K562 (cell line): Measurements from ENCODE around the gene PLEKHA1. TPM values are rescaled to one million over a fixed set of nuclear protein-coding genes. Genes with fewer than 3 reads are reported as not detected.

Experiments used
- ATAC-seq: fragments of 200-7000 bp; cut with Tn5 transposase; 3 replicates; pipeline ENCODE4 v1.9.1; 2020; ENCODE audit warnings: moderate library complexity
- BruUV-seq: library from RNA; stranded (reverse); fragments of 400-500 nt; replicated peaks from 2 replicates; lab custom pipeline; 2021; lab: Mats Ljungman, UMichigan
- CTCF ChIA-PET: fragments of 300-600 bp; formaldehyde crosslinking; extraction: SDS; loops from one replicate; lab custom pipeline; 2021; ENCODE audit warnings: low intra/inter-chr PET ratio; lab: Yijun Ruan, JAX
- POLR2A ChIA-PET: fragments of 300-600, 350-650 bp; sonication (Branson Sonifier 250); formaldehyde crosslinking; extraction: SDS; loops from one replicate; lab custom pipeline; 2021; ENCODE audit warnings: antibody characterized with exemption, inconsistent platforms; lab: Yijun Ruan, JAX
- DNase-seq, 4 experiments: peaks; one replicate each; pipeline versions ENCODE4 v3.0.0 to v3.0.0-alpha.2; 2011 to 2018; ENCODE audit warnings: low spot score in 3 of 4, mixed read lengths in 3 of 4; ENCODE audit errors: extremely low read depth in 1 of 4
- FAIRE-seq: peaks from 2 replicates; lab custom pipeline; 2011; peaks lifted over from hg19 to GRCh38; lab: Jason Lieb, UNC
- H2AFZ ChIP-seq: 2 replicates; pipeline ENCODE4 v1.6.0; 2011; ENCODE audit warnings: low read depth, low read length, control low read depth, inconsistent platforms
- H3K27ac ChIP-seq: fragments of 200-600 bp; 3 replicates; pipeline ENCODE4 v1.8.0; 2011; ENCODE audit warnings: low read depth, mild to moderate bottlenecking, control low read depth, inconsistent platforms, low read length, moderate library complexity, mixed read lengths; ENCODE audit errors: extremely low read depth
- H3K27me3 ChIP-seq, 2 experiments: fragments of 300-600 bp in 1 of 2; 2 replicates in 1 of 2; 3 replicates in 1 of 2; pipeline versions ENCODE4 v1.6.0 to v1.8.0; 2011; ENCODE audit warnings: inconsistent platforms in 2 of 2, low read length in 2 of 2, mild to moderate bottlenecking in 1 of 2, mixed read lengths in 1 of 2, moderate library complexity in 1 of 2; ENCODE audit not compliant: control insufficient read depth in 2 of 2, insufficient read depth in 2 of 2
- H3K36me3 ChIP-seq: fragments of 300-600 bp; 3 replicates; pipeline ENCODE4 v1.8.0; 2011; ENCODE audit warnings: mild to moderate bottlenecking, low read length, inconsistent platforms; ENCODE audit not compliant: control insufficient read depth, insufficient read depth
- H3K4me1 ChIP-seq, 2 experiments: fragments of 200-600 bp in 1 of 2; replicated peaks in 1 of 2; 2 replicates in 1 of 2; 3 replicates in 1 of 2; pipeline versions ENCODE4 v1.5.1 to v1.8.0; 2011; ENCODE audit warnings: inconsistent platforms in 2 of 2, low read length in 2 of 2, mild to moderate bottlenecking in 1 of 2, mixed read lengths in 1 of 2, moderate library complexity in 1 of 2; ENCODE audit not compliant: control insufficient read depth in 2 of 2, insufficient read depth in 2 of 2
- H3K4me2 ChIP-seq: 2 replicates; pipeline ENCODE4 v1.6.1; 2011; ENCODE audit warnings: low read length, control low read depth, inconsistent platforms, mixed read lengths; ENCODE audit not compliant: insufficient read depth
- H3K4me3 ChIP-seq: fragments of 200-600 bp; sonication (generic), shearing (Covaris generic); 2 replicates; pipeline ENCODE4 v1.5.1; 2016; ENCODE audit warnings: control low read depth, inconsistent platforms
- H3K79me2 ChIP-seq: fragments of 200-600 bp; 3 replicates; pipeline ENCODE4 v1.8.0; 2011; ENCODE audit warnings: low read length, inconsistent platforms; ENCODE audit not compliant: control insufficient read depth, insufficient read depth
- H3K9ac ChIP-seq, 2 experiments: 2 replicates each; pipeline versions ENCODE4 v1.6.0 to v1.6.1; 2011; ENCODE audit warnings: low read depth in 2 of 2, low read length in 2 of 2, control low read depth in 1 of 2, inconsistent platforms in 1 of 2, mild to moderate bottlenecking in 1 of 2, mixed read lengths in 1 of 2; ENCODE audit not compliant: insufficient read depth in 1 of 2
- H3K9me1 ChIP-seq: one replicate; pipeline ENCODE4 v1.6.0; 2011; ENCODE audit warnings: inconsistent platforms, mild to moderate bottlenecking, low read length, moderate library complexity; ENCODE audit not compliant: control insufficient read depth, insufficient read depth
- H3K9me3 ChIP-seq: replicated peaks from 2 replicates; pipeline ENCODE4 v1.5.1; 2011; ENCODE audit warnings: low read depth, low read length, inconsistent platforms; ENCODE audit not compliant: control insufficient read depth, insufficient read depth
- H4K20me1 ChIP-seq: replicated peaks from 2 replicates; pipeline ENCODE4 v1.6.1; 2011; ENCODE audit warnings: low read length, inconsistent platforms, mixed read lengths; ENCODE audit not compliant: control insufficient read depth, insufficient read depth
- HNRNPUL1 ChIP-seq: fragments of 200-400 bp; formaldehyde crosslinking; IDR thresholded peaks from 2 replicates; pipeline ENCODE4 v1.6.1; 2017; ENCODE audit warnings: low read length
- MTA3 ChIP-seq: fragments of 450-650 bp; formaldehyde crosslinking; IDR thresholded peaks from 2 replicates; pipeline ENCODE4 v1.6.1; 2017; ENCODE audit warnings: mild to moderate bottlenecking, borderline replicate concordance
- SMARCB1 ChIP-seq: IDR thresholded peaks from 2 replicates; pipeline ENCODE4 v1.6.1; 2011; ENCODE audit warnings: improper control_type of control experiment, low read depth; ENCODE audit not compliant: insufficient read length
- ZKSCAN8 ChIP-seq: fragments of 200-800 bp; sonication (Bioruptor generic); IDR thresholded peaks from 2 replicates; pipeline ENCODE4 v1.6.1; 2016; ENCODE audit warnings: missing genetic modification characterization, missing compliant biosample characterization
- WGBS: fragments of 100-300 bp; shearing (Covaris generic); methylation state at CpG from one replicate; pipeline ENCODE4 v1.1.6; 2016; ENCODE audit warnings: low coverage, mixed read lengths; ENCODE audit not compliant: insufficient coverage; ENCODE audit errors: missing lambda C conversion rate; 5-methylcytosine and 5-hydroxymethylcytosine counted together
- in situ Hi-C: fragments of 300-500 bp; cut with MboI; formaldehyde crosslinking; loops from 4 replicates; pipeline ENCODE4 v1.15.0; 2018; ENCODE audit warnings: inconsistent platforms, mixed read lengths
- intact Hi-C: fragments of 100-400 bp; cut with micrococcal nuclease; formaldehyde crosslinking; loops from 2 replicates; pipeline ENCODE4 v1.14.2; 2022
- polyA plus RNA-seq, 8 experiments: library from polyadenylated mRNA; depleted of rRNA in 4 of 8; stranded (reverse) in 5 of 8; unstranded in 3 of 8; fragments of >200 nt; fragmentation: Nextera tagmentation in 2 of 8; fragmentation: Illumina TruSeq in 1 of 8; extraction: Ambion mirVana in 2 of 8; extraction: Trizol in 1 of 8; gene quantifications; 2 replicates each; pipeline versions ENCODE4 v1.2.1 to v1.2.3, GENCODE V29; 2011 to 2014; ENCODE audit warnings: inconsistent platforms in 1 of 8, missing spikeins in 1 of 8
- total RNA-seq, 7 experiments: library from RNA; depleted of rRNA in 6 of 7; stranded (reverse); fragments of >200 nt in 6 of 7; fragmentation: Illumina TruSeq in 2 of 7; extraction: Trizol in 2 of 7; gene quantifications; 2 replicates each; pipeline versions ENCODE4 v1.2.1 to v1.2.3, GENCODE V29; 2011 to 2021; ENCODE audit warnings: low replicate concordance in 1 of 7
- TF ChIP-seq, protein P1 (sequence below): fragments of 450-650 bp; IDR thresholded peaks from 2 replicates; pipeline ENCODE4 v1.6.1; 2018; ENCODE audit not compliant: partially characterized antibody
- TF ChIP-seq, protein P2 (sequence below), 2 experiments: fragments of 450-650 bp; IDR thresholded peaks; 2 replicates each; pipeline ENCODE4 v1.6.1; 2016; ENCODE audit warnings: mild to moderate bottlenecking in 2 of 2, borderline replicate concordance in 1 of 2, low read depth in 1 of 2, moderate library complexity in 1 of 2
- TF ChIP-seq, protein P3 (sequence below), 2 experiments: fragments of 450-650 bp; conservative IDR thresholded peaks; 2 replicates each; pipeline ENCODE4 v1.6.1; 2017; ENCODE audit warnings: mild to moderate bottlenecking in 2 of 2, moderate library complexity in 2 of 2

Gene PLEKHA1
- total and polyA plus RNA-seq, 9 of the 15 experiments (the other 6 are each of a cell fraction or from before 2014, with no cell fraction given), result 0.05 to 4.7 (median 1.0) TPM

DNA sequence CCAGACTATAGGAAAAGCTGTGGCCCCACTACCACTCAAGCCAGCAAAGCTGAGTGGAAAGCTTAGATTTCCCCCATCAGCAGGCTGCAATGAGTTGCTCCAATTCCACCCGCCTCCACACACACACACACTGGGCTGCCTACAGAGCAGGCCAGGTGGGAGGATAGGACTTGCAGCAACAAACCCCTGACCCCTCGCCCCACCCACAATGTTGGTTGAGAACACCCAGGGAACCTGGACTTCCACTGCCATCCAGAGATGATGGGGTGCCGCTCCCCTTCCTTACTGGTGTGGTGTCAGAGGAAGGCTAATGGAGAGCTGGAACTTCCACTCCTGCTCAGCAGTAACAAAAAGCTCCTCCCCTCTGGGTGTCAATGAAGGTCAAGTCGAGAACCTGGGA, 16.8 kb upstream of the PLEKHA1 start (continued):
- no peak for TF ChIP-seq SMARCB1
- no peak for TF ChIP-seq ZKSCAN8 (CRISPR knock-in tag)
- TF ChIP-seq, protein P1, sequence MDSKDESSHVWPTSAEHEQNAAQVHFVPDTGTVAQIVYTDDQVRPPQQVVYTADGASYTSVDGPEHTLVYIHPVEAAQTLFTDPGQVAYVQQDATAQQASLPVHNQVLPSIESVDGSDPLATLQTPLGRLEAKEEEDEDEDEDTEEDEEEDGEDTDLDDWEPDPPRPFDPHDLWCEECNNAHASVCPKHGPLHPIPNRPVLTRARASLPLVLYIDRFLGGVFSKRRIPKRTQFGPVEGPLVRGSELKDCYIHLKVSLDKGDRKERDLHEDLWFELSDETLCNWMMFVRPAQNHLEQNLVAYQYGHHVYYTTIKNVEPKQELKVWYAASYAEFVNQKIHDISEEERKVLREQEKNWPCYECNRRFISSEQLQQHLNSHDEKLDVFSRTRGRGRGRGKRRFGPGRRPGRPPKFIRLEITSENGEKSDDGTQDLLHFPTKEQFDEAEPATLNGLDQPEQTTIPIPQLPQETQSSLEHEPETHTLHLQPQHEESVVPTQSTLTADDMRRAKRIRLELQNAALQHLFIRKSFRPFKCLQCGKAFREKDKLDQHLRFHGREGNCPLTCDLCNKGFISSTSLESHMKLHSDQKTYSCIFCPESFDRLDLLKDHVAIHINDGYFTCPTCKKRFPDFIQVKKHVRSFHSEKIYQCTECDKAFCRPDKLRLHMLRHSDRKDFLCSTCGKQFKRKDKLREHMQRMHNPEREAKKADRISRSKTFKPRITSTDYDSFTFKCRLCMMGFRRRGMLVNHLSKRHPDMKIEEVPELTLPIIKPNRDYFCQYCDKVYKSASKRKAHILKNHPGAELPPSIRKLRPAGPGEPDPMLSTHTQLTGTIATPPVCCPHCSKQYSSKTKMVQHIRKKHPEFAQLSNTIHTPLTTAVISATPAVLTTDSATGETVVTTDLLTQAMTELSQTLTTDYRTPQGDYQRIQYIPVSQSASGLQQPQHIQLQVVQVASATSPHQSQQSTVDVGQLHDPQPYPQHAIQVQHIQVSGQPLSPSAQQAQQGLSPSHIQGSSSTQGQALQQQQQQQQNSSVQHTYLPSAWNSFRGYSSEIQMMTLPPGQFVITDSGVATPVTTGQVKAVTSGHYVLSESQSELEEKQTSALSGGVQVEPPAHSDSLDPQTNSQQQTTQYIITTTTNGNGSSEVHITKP, result no peak

DNA sequence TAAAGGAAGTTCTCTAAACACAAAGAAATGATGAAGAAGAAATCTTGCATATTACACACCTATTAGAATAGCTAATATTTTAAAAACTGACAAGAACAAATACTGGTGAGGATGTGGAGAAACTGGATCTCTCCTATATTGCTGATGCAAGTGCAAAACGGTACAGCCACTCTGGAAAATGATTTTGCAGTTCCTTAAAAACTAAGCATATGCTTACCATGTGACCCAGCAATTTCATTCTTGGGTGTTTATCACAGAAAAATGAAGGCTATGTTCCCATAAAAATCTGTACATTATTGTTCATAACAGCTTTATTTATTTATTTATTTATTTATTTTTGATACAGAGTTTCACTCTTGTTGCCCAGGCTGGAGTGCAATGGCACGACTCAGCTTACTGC, 14.9 kb upstream of the PLEKHA1 start:
- ChIA-PET CTCF (no interaction called here), POLR2A (interaction anchor here (0.7 kb wide), 1 partner anchor 15 kb away, joined by 3 read pairs; the partner anchor contains the start of gene PLEKHA1)
- H3K27me3 ChIP-seq, result no peaks in the 10 kb centered on the region
- WGBS, result 0% methylated on average over 2 of the region's 2 CpGs
- H3K9me1 ChIP-seq, result no peaks in the 10 kb centered on the region
- H3K9me3 ChIP-seq, result no peaks in the 10 kb centered on the region
- ATAC-seq (no peak), DNase-seq (no peak), FAIRE-seq (no peak)
- no TSS peak for BruUV-seq
- H3K4me3 ChIP-seq, result no peak overlapping the region
- in situ Hi-C loops (no loop called here), intact Hi-C loops (no loop called here)
- H4K20me1 ChIP-seq, result no peaks in the 10 kb centered on the region
- no peak overlapping the region for H3K4me2 ChIP-seq
- H2AFZ ChIP-seq, result no peak overlapping the region
- no peaks in the 10 kb centered on the region for H3K36me3 ChIP-seq
- H3K79me2 ChIP-seq, result no peaks in the 10 kb centered on the region
- H3K27ac ChIP-seq, result no peak overlapping the region
- no peaks in the 10 kb centered on the region for H3K4me1 ChIP-seq
- H3K9ac ChIP-seq, result no peak overlapping the region
- TF ChIP-seq, protein P2, sequence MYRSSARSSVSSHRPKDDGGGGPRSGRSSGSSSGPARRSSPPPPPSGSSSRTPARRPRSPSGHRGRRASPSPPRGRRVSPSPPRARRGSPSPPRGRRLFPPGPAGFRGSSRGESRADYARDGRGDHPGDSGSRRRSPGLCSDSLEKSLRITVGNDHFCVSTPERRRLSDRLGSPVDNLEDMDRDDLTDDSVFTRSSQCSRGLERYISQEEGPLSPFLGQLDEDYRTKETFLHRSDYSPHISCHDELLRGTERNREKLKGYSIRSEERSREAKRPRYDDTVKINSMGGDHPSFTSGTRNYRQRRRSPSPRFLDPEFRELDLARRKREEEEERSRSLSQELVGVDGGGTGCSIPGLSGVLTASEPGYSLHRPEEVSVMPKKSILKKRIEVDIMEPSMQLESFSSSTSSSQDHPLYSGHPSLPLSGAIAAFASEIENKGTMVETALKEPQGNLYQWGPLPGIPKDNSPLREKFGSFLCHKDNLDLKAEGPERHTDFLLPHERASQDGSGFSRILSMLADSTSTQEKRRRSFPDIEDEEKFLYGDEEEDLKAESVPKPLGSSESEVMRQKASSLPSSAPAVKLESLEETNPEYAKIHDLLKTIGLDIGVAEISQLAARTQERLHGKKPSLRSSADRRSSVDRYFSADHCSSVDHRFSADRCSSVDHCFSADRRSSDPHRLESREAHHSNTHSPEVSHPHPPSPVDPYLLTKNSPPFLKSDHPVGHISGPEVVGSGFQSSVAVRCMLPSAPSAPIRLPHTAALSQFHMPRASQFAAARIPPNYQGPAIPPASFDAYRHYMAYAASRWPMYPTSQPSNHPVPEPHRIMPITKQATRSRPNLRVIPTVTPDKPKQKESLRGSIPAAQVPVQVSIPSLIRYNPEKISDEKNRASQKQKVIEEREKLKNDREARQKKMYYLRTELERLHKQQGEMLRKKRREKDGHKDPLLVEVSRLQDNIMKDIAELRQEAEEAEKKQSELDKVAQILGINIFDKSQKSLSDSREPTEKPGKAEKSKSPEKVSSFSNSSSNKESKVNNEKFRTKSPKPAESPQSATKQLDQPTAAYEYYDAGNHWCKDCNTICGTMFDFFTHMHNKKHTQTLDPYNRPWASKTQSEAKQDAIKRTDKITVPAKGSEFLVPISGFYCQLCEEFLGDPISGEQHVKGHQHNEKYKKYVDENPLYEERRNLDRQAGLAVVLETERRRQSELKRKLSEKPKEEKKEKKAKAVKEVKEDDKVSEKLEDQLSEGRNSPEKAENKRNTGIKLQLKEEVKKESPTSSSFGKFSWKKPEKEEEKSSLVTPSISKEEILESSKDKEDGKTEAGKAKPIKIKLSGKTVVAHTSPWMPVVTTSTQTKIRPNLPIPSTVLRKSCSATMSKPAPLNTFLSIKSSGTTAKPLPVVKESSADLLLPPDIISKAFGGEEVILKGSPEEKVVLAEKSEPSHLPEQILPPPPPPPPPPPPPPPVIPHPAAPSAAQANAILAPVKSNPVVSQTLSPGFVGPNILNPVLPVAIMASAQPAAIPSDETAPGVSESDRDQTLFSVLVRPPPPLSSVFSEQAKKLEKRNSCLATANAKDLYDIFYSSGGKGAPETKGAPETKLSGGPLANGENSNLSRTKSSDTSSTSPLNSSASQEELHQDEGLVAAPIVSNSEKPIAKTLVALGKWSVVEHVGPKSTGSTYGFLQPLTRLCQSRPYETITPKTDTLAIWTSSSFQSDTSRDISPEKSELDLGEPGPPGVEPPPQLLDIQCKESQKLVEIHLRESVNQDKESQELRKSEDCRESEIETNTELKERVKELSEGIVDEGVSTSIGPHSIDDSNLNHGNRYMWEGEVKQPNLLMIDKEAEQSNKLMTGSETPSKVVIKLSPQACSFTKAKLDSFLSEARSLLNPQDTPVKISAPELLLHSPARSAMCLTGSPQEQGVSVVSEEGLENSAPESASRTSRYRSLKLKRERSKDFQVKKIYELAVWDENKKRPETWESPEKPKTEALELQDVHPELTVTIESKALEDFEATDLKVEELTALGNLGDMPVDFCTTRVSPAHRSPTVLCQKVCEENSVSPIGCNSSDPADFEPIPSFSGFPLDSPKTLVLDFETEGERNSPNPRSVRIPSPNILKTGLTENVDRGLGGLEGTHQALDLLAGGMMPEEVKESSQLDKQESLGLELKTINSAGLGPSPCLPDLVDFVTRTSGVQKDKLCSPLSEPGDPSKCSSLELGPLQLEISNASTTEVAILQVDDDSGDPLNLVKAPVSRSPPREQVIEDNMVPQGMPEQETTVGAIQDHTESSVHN (IDR thresholded peaks at IDR 0.05; ENCODE audit: borderline replicate concordance in 1 of 2, low read depth in 1 of 2), result no peak
- TF ChIP-seq MTA3, result no peak
- TF ChIP-seq, protein P3, sequence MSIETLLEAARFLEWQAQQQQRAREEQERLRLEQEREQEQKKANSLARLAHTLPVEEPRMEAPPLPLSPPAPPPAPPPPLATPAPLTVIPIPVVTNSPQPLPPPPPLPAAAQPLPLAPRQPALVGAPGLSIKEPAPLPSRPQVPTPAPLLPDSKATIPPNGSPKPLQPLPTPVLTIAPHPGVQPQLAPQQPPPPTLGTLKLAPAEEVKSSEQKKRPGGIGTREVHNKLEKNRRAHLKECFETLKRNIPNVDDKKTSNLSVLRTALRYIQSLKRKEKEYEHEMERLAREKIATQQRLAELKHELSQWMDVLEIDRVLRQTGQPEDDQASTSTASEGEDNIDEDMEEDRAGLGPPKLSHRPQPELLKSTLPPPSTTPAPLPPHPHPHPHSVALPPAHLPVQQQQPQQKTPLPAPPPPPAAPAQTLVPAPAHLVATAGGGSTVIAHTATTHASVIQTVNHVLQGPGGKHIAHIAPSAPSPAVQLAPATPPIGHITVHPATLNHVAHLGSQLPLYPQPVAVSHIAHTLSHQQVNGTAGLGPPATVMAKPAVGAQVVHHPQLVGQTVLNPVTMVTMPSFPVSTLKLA (conservative IDR thresholded peaks at IDR 0.05), result no peak
- TF ChIP-seq HNRNPUL1, result no peak
